ENCODE measurements around the gene ALPL. TPM values are rescaled to one million over a fixed set of nuclear protein-coding genes. Genes with fewer than 3 reads are reported as not detected.

Gene ALPL
- total and polyA plus RNA-seq, 7 donors: 0.36 to 7.8 (median 2.3) TPM

- 74 to 80% methylated on average over 13 of the region's 13 CpGs for WGBS, 2 donors
- Histone ChIP-seq H3K27me3 (no peaks in the 10 kb centered on the region), H3K4me3 (no peak overlapping the region), H3K36me3 (no peaks in the 10 kb centered on the region), H3K9me3 (no peaks in the 10 kb centered on the region), H3K4me1 (peaks cover 0 to 19% (median 8%) of the 10 kb centered on the region in 4 donors), H3K27ac (no peak overlapping the region)
- TF ChIP-seq EP300 (IDR thresholded peaks at IDR 0.05): no peak
- TF ChIP-seq POLR2A (IDR thresholded peaks at IDR 0.05): no peak
- intact Hi-C loops (cut with DNase I): no loop called here
- no peak for DNase-seq
These were observed 30.7 kb downstream of the ALPL start for GRCh38 chr1:21539933-21540332.

DNA sequence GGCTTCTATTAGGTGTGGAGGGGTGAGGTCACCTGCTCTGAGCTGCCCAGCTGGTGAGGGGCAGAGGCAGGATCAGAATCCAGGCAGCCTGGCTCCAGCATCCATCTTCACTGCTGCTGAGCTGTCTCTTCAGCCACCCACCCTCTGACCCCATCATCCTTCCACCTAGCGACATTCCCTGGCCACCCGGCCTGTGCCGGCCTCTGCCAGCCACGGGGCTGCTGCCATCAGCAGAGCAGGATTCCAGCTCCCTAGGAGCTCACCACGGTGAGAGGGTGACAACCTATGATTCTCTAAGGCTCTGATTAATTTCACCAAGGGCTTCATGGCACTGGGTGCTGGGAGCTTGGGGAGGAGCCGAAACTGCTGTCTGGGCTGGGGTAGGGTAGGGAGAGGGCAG is 32.1 kb downstream of the ALPL start:
- intact Hi-C loops (cut with DNase I): no loop called here
- Histone ChIP-seq H3K4me1 (peaks cover 0 to 19% (median 8%) of the 10 kb centered on the region in 4 donors), H3K36me3 (no peaks in the 10 kb centered on the region), H3K27me3 (no peaks in the 10 kb centered on the region), H3K4me3 (no peak overlapping the region), H3K9me3 (no peaks in the 10 kb centered on the region), H3K27ac (peak overlapping the region in 1 of 4 donors; percentile 45)
- WGBS, 2 donors: 84 to 85% methylated on average over 6 of the region's 6 CpGs
- DNase-seq: no peak
- TF ChIP-seq POLR2A (IDR thresholded peaks at IDR 0.05) (no peak), POLR2AphosphoS5 (IDR thresholded peaks at IDR 0.05) (no peak), CTCF (IDR thresholded peaks at IDR 0.05) (no peak), EP300 (IDR thresholded peaks at IDR 0.05) (no peak)

DNA sequence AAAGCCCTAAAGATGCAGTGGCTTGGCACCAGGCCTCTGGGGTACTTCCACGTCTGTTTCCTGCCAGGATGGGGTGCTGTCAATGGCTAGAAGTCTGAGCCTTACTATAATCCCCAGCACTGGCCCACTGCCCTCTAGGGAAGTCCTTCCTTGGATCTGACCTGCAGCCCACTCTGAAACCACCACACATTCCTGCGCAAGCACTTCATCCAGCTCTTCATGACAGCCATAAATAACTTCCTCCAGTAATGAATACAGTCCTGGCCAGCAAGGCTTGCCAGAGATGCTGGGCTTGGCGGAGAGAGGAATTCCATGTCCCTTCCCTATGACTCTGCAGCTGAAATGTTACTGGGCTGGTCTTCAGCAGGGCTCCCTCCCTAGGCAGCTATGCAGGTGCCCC is 32.6 kb downstream of the ALPL start:
- DNase-seq: no peak
- peaks cover 0 to 19% (median 8%) of the 10 kb centered on the region in 4 donors for H3K4me1 ChIP-seq

GRCh38 chr1:21543598-21543997 is 34.4 kb downstream of the ALPL start:
- Histone ChIP-seq H3K27me3 (no peaks in the 10 kb centered on the region), H3K27ac (no peak overlapping the region), H3K36me3 (no peaks in the 10 kb centered on the region), H3K4me3 (no peak overlapping the region), H3K4me1 (peaks cover 0 to 19% (median 8%) of the 10 kb centered on the region in 4 donors), H3K9me3 (no peaks in the 10 kb centered on the region)
- no peak for DNase-seq
- 85 to 93% methylated on average over 6 of the region's 6 CpGs for WGBS, 2 donors
- intact Hi-C loops (cut with DNase I): no loop called here
- no peak for TF ChIP-seq POLR2AphosphoS5 (IDR thresholded peaks at IDR 0.05)
- no peak for TF ChIP-seq POLR2A (IDR thresholded peaks at IDR 0.05)
- TF ChIP-seq CTCF (IDR thresholded peaks at IDR 0.05): no peak
- no peak for TF ChIP-seq EP300 (IDR thresholded peaks at IDR 0.05)

More for the DNA sequence above, 32.6 kb downstream of the ALPL start:
- H3K36me3 ChIP-seq: no peaks in the 10 kb centered on the region
- whole genome bisulfite sequencing, 2 donors: 68 to 84% methylated on average over 3 of the region's 3 CpGs
- no peak overlapping the region for H3K4me3 ChIP-seq
- H3K27me3 ChIP-seq: no peaks in the 10 kb centered on the region
- TF ChIP-seq POLR2A (IDR thresholded peaks at IDR 0.05) (no peak), POLR2AphosphoS5 (IDR thresholded peaks at IDR 0.05) (peak in 1 of 4 donors; percentile 33), EP300 (IDR thresholded peaks at IDR 0.05) (no peak)
- no peaks in the 10 kb centered on the region for H3K9me3 ChIP-seq
- intact Hi-C loops (cut with DNase I): no loop called here
- H3K27ac ChIP-seq: peak overlapping the region in 1 of 4 donors; percentile 45

DNA sequence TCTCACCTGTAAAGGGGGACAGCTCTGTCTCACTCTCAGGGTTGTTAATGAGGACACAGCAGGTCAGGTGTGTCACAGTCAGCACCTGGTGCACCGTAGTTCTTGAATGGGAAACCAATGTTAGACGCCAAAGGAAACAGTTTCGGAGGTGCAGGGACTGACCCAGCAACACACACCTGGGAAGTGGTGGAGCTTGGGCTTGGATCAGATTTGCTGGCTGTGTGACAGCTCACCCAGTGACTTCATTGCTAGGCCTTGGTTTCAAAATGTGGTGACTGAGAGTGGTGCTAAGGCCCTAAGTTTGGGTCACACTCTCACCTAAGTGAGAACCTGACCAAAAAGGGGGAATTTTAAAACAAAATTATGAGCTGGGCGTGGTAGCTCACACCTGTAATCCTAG is 34.9 kb downstream of the ALPL start:
- H3K9me3 ChIP-seq: no peaks in the 10 kb centered on the region
- DNase-seq: no peak
- no peak overlapping the region for H3K27ac ChIP-seq
- H3K36me3 ChIP-seq: no peaks in the 10 kb centered on the region
- no peaks in the 10 kb centered on the region for H3K27me3 ChIP-seq
- H3K4me3 ChIP-seq: no peak overlapping the region
- 90 to 91% methylated on average over 4 of the region's 4 CpGs for WGBS, 2 donors
- intact Hi-C loops (cut with DNase I): no loop called here
- TF ChIP-seq CTCF (IDR thresholded peaks at IDR 0.05) (no peak), EP300 (IDR thresholded peaks at IDR 0.05) (no peak), POLR2AphosphoS5 (IDR thresholded peaks at IDR 0.05) (no peak), POLR2A (IDR thresholded peaks at IDR 0.05) (no peak)
- H3K4me1 ChIP-seq: peaks cover 0 to 19% (median 8%) of the 10 kb centered on the region in 4 donors
